Measurements from ENCODE around the gene RAB31. TPM values are rescaled to one million over a fixed set of nuclear protein-coding genes. Genes with fewer than 3 reads are reported as not detected.
A peak's percentile ranks its signal among the peaks of the same experiment; 100 is the strongest.

RAB31 gene
- total RNA-seq, 4 donors from 2014 or later, result 22.9 to 98.1 (median 34.3) TPM

DNA sequence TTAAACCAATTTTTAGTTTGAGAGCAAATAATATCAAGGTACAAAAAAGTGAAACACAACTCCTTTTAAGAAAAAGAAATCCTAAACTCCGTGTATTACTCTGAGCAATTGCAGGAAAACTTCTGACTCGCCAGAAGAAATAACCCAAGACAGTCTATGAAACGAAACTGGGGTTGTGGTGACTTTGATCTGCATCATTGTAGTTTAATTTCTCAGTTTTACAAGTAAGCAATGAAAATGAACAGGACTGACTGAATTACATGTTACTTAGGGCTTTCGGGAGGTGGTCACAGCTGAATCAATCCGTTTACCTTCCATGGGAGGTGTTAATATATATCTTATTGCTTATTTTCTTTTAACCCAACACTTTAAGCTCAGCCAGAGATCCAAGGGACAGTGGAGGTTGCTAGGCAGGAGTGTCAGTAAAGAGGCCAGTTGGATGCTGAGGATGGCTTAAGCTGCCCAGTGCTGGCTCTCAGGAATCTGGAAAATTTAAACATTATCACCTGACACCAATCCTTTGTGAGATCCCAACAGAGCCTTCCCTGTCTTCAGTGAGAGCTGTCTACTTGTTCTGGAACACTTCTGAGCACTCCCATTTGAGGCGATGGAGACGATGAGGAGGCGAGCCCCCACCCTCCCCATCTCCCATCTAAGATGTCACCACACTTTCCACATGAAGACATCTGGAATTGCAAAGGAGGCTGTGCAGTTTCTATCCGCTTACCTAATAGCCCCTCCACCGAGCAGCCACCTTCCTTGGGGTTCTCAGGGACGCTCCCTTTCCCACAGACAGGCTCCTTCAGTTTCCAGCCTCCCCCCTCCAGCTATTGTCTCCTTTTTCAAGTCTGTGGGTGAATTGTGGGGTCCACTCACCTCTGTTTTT lies 3.6 kb upstream of the RAB31 start:
- no peaks in the 10 kb centered on the region for H3K4me1 ChIP-seq
- no peak overlapping the region for H3K4me3 ChIP-seq
- no peaks in the 10 kb centered on the region for H3K36me3 ChIP-seq
- TF ChIP-seq, protein P1, sequence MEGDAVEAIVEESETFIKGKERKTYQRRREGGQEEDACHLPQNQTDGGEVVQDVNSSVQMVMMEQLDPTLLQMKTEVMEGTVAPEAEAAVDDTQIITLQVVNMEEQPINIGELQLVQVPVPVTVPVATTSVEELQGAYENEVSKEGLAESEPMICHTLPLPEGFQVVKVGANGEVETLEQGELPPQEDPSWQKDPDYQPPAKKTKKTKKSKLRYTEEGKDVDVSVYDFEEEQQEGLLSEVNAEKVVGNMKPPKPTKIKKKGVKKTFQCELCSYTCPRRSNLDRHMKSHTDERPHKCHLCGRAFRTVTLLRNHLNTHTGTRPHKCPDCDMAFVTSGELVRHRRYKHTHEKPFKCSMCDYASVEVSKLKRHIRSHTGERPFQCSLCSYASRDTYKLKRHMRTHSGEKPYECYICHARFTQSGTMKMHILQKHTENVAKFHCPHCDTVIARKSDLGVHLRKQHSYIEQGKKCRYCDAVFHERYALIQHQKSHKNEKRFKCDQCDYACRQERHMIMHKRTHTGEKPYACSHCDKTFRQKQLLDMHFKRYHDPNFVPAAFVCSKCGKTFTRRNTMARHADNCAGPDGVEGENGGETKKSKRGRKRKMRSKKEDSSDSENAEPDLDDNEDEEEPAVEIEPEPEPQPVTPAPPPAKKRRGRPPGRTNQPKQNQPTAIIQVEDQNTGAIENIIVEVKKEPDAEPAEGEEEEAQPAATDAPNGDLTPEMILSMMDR (IDR thresholded peaks at IDR 0.05), result no peak
- TF ChIP-seq POLR2A (IDR thresholded peaks at IDR 0.05), result no peak
- no peak for DNase-seq
- no peaks in the 10 kb centered on the region for H3K27me3 ChIP-seq
- no peaks in the 10 kb centered on the region for H3K9me3 ChIP-seq
- H3K27ac ChIP-seq, result peak overlapping the region; percentile 42 to 65
- intact Hi-C loops (cut with DNase I; ENCODE audit: low total_unique reads), result no loop called here

DNA sequence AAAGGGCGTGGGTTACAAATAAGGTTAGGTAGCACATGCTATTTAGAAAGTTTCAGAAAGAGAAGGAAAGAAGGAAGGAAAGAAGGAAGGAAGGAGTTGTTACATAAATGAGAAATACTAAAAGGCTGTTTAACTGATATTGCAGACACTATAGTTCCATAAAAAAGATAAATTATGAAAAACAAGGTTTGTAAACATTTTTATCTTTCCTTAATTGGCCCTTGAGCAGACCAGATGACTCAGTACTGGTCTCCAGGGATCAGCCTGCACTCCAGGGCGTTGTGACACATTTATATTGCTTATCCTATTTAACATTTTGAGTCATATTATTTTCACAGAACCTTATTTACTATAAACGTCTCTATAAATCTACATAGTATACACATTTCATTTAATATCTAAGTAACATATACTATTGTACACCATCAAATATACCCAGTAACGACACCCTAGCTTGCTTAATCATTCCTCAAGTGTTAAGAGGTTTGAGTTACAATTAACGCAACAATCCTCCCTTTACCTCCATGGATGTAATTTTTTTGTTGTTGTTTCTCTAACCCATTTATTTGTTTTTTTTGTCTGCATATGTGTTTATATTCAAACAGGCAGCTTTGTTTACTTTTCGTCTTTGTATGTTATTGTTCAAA lies 2.8 kb upstream of the RAB31 start:
- H3K4me1 ChIP-seq, result no peaks in the 10 kb centered on the region
- no peak for TF ChIP-seq POLR2A (IDR thresholded peaks at IDR 0.05)
- TF ChIP-seq, protein P1 (IDR thresholded peaks at IDR 0.05), result no peak
- no peaks in the 10 kb centered on the region for H3K27me3 ChIP-seq
- peak overlapping the region; percentile 97 to 98 for H3K27ac ChIP-seq
- no peak overlapping the region for H3K4me3 ChIP-seq
- peak in 1 of 2 donors; percentile 52 for DNase-seq
- H3K36me3 ChIP-seq, result no peaks in the 10 kb centered on the region
- no peaks in the 10 kb centered on the region for H3K9me3 ChIP-seq
- intact Hi-C loops (cut with DNase I; ENCODE audit: low total_unique reads), result no loop called here

DNA sequence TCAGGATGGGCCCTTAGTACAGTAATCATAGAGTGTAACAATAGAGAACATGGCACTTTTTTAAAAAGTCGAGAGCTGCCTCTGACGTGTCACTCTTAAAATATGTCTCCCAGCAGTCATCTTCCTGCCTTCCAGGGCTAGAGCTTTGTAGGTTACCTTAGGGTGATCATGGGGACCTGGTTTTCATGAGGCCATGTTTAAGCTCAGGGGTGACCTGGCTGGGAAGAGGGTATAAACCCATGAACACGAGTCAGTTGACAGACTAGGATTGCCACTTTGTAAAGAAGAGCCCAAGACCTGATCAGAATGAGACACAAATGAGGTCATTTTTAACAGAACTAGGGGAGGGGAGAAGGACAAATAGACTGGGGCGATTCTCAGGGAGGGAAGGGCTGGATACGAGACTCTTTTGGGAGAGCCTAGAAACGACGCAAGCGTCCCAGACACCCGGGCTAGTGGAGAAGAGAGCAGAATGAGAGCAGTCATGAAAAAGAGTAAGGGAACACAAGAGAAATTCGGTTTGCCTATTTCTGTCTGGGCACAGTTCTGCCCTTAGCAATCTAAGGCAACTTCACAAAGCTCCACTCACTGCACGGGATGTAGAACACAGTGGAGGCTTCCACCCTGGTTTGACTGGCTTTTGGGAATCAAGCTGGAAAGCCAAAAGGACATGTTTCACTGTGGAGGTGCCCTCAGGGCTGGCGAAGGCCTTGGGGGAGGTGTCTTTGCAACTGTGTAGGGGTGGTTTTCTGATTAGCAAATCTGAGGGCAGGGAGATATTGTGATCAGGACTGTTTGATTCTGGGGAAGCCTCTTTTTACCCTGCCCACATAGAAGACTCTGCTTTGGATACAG lies 1.8 kb upstream of the RAB31 start:
- no peaks in the 10 kb centered on the region for H3K4me1 ChIP-seq
- DNase-seq, result no peak
- H3K27me3 ChIP-seq, result no peaks in the 10 kb centered on the region
- H3K4me3 ChIP-seq, result no peak overlapping the region
- peak overlapping the region; percentile 97 to 98 for H3K27ac ChIP-seq
- TF ChIP-seq, protein P1 (IDR thresholded peaks at IDR 0.05), result no peak
- TF ChIP-seq POLR2A (IDR thresholded peaks at IDR 0.05), result no peak
- no peaks in the 10 kb centered on the region for H3K9me3 ChIP-seq
- intact Hi-C loops (cut with DNase I; ENCODE audit: low total_unique reads), result no loop called here
- no peaks in the 10 kb centered on the region for H3K36me3 ChIP-seq

DNA sequence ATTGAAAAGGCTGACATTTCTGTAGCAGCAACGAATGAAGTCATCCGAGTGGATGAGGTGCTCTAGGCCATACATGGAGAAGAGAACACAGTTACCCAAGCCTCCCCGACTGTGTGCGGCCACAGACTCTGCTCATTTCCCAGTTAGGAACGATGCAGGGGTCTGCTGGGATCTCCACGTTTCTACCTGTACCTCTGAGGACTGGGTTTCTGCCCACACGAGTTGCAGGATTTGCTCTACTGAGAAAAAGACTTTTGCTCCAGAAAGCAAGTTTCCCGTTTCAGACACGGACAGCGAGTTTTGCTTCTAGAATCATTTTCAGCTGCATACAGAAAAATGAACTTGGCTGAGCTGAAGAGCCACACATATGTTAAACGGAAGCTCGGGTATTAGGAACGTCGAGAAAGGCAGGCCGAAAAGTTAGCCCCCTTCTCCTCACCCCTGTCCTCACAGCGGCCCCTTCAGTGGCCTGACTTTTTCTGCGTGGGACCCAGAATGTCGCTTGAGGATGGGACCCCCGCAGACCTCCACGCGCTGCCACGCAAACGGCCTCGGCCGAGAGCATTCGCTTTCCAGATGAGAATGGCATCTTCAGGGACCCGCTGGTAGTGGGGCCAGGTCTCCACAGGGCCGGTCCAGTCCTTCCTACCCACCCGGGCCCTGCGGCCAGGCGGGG lies 582 bp upstream of the RAB31 start:
- intact Hi-C loops (cut with DNase I; ENCODE audit: low total_unique reads), result no loop called here
- no peaks in the 10 kb centered on the region for H3K4me1 ChIP-seq

More for the DNA sequence above, 582 bp upstream of the RAB31 start:
- Histone ChIP-seq H3K27ac (peak overlapping the region; percentile 97 to 98), H3K9me3 (no peaks in the 10 kb centered on the region), H3K36me3 (no peaks in the 10 kb centered on the region), H3K27me3 (no peaks in the 10 kb centered on the region), H3K4me3 (peak overlapping the region; percentile 81 to 88)
- TF ChIP-seq POLR2A (IDR thresholded peaks at IDR 0.05), result no peak
- TF ChIP-seq, protein P1 (IDR thresholded peaks at IDR 0.05), result no peak
- DNase-seq, result peak; percentile 45 to 60

All from uterus (tissue), 4 donors.